Hematopoietic multipotent progenitor cell treated with erythropoietin and hydrocortisone succinate and interleukin-3 and kit ligand, for 15 days (in vitro differentiated cells): ENCODE results near the gene CAMK2B.

ENCODE experiments used
- DNase-seq: peaks from one replicate; pipeline ENCODE4 v3.0.0-alpha.2; 2015; ENCODE audit warnings: low spot score

The CAMK2B gene

DNA sequence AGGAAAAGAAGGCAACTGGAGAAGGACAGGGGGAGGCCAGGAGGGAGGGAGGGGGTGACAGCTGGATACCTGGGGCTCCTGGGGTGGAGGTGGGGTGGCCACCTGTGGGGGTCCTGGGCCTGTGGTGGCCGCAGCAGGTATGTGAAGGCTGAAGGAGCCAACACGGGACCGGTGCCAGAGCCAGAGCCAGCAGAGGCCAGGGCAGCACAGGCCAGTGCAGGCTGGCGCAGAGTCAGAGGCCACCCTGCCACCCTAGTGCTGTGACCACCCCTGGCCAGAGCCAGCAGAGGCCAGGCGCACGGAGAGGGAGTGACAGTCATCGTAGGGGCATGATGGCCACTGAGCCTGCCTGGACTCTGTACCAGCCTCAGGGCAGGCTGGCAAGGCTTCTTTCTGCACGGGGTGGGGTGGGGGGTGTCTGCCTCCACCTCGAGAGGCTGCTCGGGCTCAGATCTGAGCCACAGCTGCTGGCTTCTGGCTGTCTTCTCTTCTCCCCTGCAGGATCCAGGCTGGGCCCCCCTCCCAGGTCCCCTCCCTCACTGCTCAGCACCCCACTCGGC, 95.8 kb downstream of the CAMK2B start:
- no peak for DNase-seq

GRCh38 chr7:44228571-44229350, 96.6 kb downstream of the CAMK2B start:
- no peak for DNase-seq

- DNase-seq: no peak
These were observed 97.5 kb downstream of the CAMK2B start for GRCh38 chr7:44227911-44228310.

GRCh38 chr7:44226396-44226753, 99.0 kb downstream of the CAMK2B start:
- DNase-seq: no peak

GRCh38 chr7:44225566-44226395, 99.6 kb downstream of the CAMK2B start:
- no peak for DNase-seq

- no peak for DNase-seq
These were observed 100.3 kb downstream of the CAMK2B start for GRCh38 chr7:44224974-44225565.

DNA sequence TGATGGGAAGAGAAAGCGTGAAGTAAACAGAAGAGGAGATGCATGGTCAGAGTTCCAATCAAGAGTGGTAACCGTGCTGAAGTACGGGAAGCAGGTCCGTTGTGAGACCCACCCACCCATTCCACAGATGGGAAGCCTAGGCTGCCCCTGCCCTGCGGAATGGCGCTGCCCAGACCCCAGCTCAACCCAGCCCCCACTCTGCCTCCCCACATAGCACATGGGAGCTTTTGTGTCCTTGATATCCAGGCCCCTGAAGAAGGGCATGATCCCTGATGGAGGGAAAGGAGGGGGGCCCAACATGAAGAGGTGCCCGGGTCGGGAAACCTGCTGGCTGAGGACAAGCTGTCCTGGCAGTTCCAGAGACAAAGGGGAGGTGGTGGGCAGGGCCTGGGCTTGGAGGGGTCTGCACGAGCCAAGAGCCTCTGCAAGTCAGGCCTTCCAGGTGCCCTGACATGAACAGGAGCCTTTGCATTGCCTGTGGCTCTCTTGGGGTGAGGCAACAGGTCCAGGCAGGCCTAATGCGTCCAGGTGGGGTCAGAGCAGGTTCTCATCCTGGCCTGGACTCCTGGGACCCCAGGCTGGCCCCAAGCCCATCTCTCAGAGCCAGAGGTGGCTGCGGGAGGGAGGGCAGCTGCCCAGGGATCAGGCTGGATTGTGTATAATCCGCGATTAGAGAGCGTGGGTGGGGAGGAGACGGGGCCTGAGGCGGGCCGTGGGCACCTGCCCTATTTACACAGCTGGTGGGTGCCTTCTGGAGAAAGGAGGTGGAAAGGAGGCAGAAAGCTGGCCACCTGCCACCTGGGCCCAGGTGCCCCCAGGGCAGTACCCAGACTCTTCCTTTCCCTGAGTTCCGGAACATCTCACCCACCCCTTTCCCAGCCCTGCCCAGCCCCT, 101.1 kb downstream of the CAMK2B start:
- no peak for DNase-seq

DNA sequence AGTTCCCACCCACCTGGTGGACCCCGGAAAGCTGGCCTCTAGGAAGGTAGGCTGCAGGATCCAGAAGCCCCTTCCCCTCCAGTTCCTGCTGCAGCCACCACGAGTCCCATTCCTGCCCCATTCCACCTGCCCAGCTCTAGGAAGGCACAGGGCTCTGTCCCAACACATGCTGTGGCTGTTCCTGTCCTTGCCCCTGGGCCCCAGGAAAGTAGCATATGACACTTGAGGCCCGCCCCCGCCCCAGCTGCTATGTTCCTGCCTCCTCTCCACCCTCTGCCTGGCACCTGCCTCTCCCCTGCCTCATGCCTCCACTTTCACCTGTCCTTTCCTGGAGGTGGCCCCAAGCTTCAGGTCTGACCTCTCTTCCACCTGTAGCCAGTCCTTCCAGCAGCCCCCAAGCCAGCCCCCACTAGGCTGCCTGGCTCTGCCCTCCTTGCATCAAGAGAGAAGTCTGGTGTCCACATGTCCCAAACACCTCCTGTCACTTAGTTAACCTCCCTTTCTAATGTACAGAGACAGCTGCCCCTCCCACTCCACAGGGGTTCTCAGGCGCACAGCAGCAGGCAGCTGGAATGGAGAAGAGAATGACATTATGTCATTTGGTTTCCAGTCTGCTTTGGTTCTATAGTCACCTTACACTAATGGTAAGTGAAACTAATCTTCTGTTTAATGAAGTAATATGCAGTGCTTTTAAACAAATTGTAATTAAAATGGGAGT, 101.9 kb downstream of the CAMK2B start:
- no peak for DNase-seq

- DNase-seq: no peak
These were observed 102.6 kb downstream of the CAMK2B start for GRCh38 chr7:44222776-44223261.

GRCh38 chr7:44222074-44222473, 103.3 kb downstream of the CAMK2B start:
- no peak for DNase-seq

GRCh38 chr7:44221231-44221791, 104.1 kb downstream of the CAMK2B start:
- DNase-seq: no peak

GRCh38 chr7:44220358-44221112, 104.9 kb downstream of the CAMK2B start:
- no peak for DNase-seq

GRCh38 chr7:44220046-44220357, 105.4 kb downstream of the CAMK2B start:
- no peak for DNase-seq

DNA sequence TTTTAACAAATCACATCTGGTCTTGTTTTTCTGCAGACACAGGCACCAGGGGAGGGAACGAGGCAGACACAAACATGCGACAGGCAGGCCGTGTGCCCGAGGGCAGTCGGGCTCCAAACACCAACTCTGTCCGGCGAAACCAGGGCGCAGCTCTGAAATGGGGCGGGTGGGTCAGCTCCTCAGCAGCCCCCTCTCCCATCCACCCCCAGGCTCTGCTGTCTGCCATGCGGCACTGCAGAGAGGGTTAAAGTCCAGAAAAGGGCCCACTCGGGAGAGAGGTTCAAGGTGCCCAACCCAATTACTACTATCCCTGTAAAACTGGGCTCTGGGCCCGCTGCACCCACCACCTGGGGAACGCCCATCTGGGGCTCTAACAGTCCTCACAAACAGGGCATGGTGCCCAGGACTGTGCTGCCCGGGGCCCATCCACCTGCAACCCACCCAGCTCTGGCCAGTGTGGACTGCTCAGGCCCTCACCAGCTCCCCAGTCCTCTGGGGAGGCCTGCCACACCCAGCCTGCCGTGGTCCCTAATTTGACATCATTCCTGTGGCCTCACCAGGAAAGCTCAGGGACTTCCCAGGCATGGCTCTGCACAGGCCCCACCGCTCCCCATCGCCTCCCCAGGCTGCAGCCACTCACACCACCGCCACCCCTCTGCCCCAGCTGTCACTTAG, 105.9 kb downstream of the CAMK2B start:
- no peak for DNase-seq

- DNase-seq: no peak
These were observed 106.8 kb downstream of the CAMK2B start for GRCh38 chr7:44218418-44219201.

- no peak for DNase-seq
These were observed 107.5 kb downstream of the CAMK2B start for GRCh38 chr7:44217852-44218402.

DNA sequence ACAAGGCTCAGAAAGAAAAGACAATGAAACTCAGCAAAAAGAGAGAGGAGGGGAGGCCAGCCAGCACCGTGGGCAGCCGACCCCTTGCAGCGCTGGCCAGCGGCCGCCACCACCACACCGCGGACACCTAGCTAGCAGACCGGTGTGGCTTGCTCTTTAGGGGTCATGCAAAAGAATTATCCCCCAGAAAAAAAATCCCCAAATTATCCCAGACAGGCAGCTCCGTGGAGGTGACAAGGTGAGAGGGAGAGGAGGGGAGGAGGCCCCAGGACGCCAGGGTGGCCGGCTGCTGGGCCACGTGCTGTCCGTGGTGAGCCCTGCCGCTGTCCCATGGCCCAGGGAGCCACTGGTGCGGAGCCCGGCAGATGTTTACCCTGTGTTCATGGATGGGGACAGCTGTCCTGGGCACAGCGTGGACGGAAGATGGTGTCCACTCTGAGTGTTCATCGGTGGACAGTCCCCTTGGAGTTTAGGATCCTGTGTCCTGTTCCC, 108.1 kb downstream of the CAMK2B start:
- DNase-seq: no peak
